Left colon (tissue), 2 donors: ENCODE measurements around the gene PGLYRP3. TPM values are rescaled to one million over a fixed set of nuclear protein-coding genes. Genes with fewer than 3 reads are reported as not detected.
A peak's percentile ranks its signal among the peaks of the same experiment; 100 is the strongest.
"Not testable (repeated sequence)": the region's sequence is repeated elsewhere in the genome, so short reads cannot be mapped to it uniquely, and the experiment has no call there.

Source experiments
- ATAC-seq: fragments of 200-7000 bp; cut with Tn5 transposase; one replicate; pipeline ENCODE4 v1.9.1; 2020; ENCODE audit warnings: mild to moderate bottlenecking, moderate library complexity
- DNase-seq, 2 donors: peaks; one replicate each; pipeline ENCODE4 v3.0.0-alpha.2; 2020
- intact Hi-C, 2 donors: fragments of 100-400 bp; cut with DNase I in 1 of 2; cut with micrococcal nuclease in 1 of 2; formaldehyde crosslinking; loops; one replicate each; pipeline versions ENCODE4 v1.11.2 to v1.14.0; 2022; cut with DNase I, micrococcal nuclease
- total RNA-seq, 2 donors: library from RNA; stranded (reverse); fragmentation: NEBNext Ultra II Directional; extraction: Animal tissue kit (Norgen Biotek cat#: 25700); gene quantifications; one replicate each; pipeline ENCODE4 v1.2.1, GENCODE V29; 2021
- donor health status: DM: no; HTN: no; CAD: no.
- donor health status: DM: yes; HTN: yes; CAD: no.

The PGLYRP3 gene
- total RNA-seq, 2 donors from 2014 or later, result not detected

DNA sequence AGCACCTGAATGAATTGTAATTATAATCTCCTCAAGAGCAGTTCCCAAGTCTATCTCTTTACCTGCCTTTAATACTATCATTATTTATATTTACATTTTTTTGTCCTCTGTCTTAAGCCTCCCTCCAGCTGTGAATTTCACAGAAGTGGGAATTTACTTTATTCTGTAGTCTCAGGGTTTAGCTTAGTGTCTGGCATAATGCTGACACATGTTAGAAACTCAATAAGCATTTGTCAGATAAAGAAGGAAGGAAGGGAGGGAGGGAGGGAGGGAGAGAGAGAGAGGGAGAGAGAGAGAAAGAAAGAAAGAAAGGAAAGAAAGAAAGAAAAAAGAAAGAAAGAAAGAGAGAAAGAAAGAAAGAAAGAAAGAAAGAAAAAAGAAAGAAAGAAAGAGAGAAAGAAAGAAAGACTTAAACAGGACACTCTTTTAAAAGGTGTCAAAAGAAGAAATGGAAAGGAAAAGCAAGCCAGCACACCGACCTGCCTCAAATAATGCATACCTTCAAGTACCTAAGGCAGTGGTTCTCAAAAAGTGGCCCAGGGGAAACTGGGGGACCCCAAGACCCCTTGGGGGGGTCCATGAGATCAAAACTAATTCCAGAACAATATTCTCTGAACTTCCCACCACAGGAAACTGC is 37.7 kb upstream of the PGLYRP3 start:
- DNase-seq, result no peak

GRCh38 chr1:153349363-153350320 is 36.9 kb upstream of the PGLYRP3 start:
- intact Hi-C loops, result loop anchor here (5.0 to 10.0 kb wide), 2 partner anchors 145 to 148 kb away; no protein-coding TSS in a partner anchor
- no peak for ATAC-seq
- DNase-seq, result no peak

More for the DNA sequence above, 37.7 kb upstream of the PGLYRP3 start:
- intact Hi-C loops, result loop anchor here (5.0 to 10.0 kb wide), 2 partner anchors 144 to 147 kb away; no protein-coding TSS in a partner anchor
- ATAC-seq, result no peak

DNA sequence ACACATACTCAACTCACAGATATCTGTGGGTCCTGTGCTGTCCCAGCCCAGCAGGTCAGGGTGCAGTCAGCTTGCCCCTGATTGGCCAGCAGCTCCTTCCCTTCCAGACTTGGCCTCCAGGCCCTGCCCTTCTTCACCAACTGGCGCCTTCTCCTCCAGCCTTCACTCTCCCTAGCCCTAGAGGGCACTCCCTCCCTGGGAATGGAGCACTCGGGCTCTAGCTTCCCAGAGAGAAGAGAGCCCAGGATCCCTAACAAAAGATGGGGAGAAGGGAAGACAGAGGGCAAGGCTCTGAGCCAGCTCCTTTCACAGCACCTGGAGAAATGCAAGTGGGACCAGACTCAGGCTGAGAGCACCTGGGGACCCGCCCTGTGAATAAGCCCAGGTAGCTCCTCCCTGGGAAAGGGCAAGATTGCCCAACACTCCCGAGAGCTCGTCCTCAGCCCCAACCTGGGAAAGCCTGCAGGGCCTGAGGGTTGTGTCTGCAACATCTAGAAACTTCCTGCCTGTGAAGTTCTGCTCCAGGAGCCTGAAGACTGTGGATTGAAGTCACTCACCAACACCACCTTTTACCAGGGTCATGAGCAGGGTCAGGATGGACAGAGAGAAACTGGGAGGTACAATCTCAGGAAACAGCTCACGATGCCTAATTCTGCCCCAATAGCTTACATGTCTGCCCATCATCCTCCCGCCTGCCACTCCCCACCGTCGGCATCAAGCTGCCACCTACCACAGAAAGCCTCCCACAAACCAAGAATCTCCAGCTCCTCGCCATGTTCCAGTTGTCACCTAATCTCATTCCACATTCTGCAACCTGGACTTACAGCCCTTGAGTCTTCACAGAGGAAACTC is 36.0 kb upstream of the PGLYRP3 start, which contains the start of gene PGLYRP4:
Gene PGLYRP4 (minus strand): TSS at position 331 of the 852 bp plus-strand sequence. CDS start 909 bp downstream, outside the sequence.
- no peak for DNase-seq
- peak; percentile 55 for ATAC-seq
- intact Hi-C loops, result no loop called here

- no peak for ATAC-seq
- DNase-seq, result no peak
- intact Hi-C loops, result no loop called here
Observed at GRCh38 chr1:153347856-153348255, 35.1 kb upstream of the PGLYRP3 start.

GRCh38 chr1:153347049-153347448 is 34.3 kb upstream of the PGLYRP3 start:
- DNase-seq, intact Hi-C loops, ATAC-seq: not testable (repeated sequence)

- intact Hi-C loops, result no loop called here
- no peak for ATAC-seq
- no peak for DNase-seq
Observed at GRCh38 chr1:153346077-153346723, 33.4 kb upstream of the PGLYRP3 start.

DNA sequence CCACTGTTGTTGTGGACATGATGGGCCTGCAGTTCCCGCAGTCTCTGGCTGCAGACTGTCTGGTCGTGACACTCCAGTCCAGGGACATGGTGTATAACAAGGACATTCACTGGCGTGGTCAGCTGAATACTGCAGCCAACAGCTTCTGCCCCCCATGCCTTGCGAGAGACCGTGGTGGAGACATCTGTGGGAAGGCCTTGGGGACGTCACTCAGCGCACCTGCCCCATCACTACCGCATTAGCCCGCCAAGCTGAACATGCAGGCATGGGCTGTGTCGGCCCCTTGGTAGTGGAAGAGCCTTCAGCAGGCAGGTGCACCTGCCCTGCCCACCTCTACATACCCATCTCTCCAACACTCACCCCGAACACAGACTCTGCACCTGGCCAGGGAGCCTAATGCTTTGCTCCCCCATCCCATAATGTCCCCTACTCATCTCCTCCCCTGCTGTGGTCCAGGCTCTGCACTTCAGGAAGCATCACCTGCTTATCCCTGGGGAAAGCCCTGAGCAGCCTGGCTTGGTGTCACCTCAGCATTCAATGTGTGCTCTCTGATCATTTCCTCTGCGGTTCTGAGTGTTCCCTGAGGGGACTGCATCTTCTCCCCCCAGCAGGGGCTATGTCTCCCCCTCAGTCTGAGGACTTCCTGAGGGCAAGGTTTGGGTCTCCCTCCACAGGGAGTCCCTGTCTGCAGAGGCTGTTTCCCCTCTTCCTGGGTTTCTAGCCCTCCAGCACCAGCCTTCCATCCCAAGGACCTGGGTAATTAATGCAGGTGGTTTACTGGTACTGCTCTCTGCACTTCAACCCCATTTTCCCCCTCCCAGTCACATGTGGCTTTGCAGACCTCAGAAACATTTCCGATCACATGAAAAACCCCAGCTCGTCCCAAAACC is 32.7 kb upstream of the PGLYRP3 start:
- DNase-seq (no peak), ATAC-seq (no peak)
- intact Hi-C loops, result no loop called here

GRCh38 chr1:153344718-153345025 is 31.9 kb upstream of the PGLYRP3 start:
- no peak for DNase-seq
- intact Hi-C loops, result no loop called here
- peak; percentile 59 for ATAC-seq

DNA sequence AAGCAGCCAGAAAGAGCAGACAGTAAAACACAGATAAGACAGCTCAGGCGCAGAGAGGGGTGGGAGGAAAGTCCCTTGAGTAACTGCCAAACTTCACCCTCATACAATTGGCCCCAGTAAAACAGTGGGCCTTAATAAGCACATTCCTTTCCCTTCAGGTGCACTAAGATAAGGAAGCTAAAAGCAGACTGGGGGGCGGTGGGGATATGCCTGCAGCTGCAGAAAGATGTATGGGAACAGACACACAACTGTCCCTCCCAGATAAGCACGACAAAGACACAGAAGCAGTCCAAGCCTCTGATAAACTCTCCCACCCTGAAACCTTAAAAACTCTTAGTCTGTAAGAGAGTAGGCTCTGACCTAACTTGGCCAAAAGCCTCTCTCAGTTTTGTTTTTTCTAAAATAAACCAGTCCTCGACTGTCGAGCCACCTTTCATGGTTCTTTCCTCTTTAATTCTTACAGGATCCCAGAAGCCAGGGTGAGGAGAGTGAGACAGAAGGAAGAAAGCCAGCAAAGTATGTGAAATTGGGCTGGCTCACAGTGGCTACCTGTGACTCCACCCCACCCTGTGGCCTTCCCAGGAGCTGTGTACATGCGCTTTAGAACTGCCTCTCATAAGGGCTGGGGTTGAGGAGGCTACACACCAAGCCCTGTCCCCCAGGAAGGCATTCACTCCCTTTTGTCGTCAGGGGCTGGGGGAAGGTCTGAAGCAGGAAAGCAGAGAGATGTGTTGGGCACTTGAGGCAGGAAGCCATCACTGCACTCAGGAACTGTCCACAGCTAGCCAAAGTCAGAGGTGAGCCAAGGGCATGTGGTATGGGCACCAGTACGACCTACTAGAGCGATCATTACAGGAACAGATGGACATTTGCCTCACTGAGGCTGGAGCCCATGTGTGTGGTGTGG is 31.3 kb upstream of the PGLYRP3 start:
- intact Hi-C loops, result no loop called here
- no peak for DNase-seq

GRCh38 chr1:153343040-153343681 is 30.4 kb upstream of the PGLYRP3 start:
- intact Hi-C loops, result no loop called here
- DNase-seq, result no peak
- no peak for ATAC-seq

More for the DNA sequence above, 31.3 kb upstream of the PGLYRP3 start:
- ATAC-seq, result no peak

DNA sequence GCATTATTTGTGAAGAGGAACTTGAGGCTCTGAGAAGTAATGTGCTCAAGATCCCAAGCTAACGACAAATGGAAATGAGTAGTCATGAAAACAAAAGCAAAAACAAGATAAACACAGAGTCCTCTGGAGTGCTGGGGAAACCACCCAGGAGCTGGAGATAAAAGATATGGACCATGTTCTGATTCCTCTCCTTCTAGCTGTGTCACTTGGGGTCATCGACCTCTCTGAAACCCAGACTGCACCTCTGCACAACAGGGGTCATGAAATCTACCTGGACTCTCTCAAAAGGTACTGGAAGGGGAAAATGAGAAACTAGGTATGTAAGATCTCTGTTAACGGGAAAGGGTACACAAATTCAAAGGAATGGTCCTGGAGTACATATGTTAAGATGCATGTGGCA is 29.4 kb upstream of the PGLYRP3 start:
- ATAC-seq, result no peak
- intact Hi-C loops, result no loop called here
- DNase-seq, result no peak

DNA sequence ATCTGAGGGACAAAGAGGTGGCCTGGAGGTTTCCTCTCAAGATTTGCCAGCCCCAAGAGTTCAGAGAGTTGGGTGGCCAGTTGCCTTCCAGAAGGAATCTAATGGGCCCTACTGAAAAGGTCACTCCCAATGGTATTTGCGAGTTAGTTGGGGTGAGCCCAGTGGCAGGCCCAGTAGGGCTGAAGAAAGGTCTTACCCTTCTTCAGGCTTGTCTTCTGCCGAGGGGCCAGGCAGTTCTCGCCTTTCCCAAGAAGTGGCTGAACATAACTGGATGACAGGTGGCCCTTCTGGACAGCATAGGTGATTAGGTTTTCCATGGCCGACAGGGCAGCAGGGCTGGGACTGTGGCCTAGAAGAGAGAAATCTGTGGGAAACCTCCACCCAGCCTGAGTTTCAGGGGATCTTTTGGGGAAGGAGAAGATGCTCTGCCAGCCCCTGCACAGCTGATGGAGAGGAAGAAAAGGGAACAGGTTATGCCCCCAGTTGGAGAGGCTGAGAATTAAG is 28.7 kb upstream of the PGLYRP3 start:
- ATAC-seq, result no peak
- no peak for DNase-seq
- intact Hi-C loops, result no loop called here

- DNase-seq (no peak), ATAC-seq (no peak)
Observed at GRCh38 chr1:153340356-153340755, 27.6 kb upstream of the PGLYRP3 start.

GRCh38 chr1:153339802-153340201 is 27.1 kb upstream of the PGLYRP3 start:
- intact Hi-C loops, result no loop called here
- no peak for ATAC-seq
- DNase-seq, result no peak

More at GRCh38 chr1:153340356-153340755, 27.6 kb upstream of the PGLYRP3 start:
- intact Hi-C loops, result no loop called here

DNA sequence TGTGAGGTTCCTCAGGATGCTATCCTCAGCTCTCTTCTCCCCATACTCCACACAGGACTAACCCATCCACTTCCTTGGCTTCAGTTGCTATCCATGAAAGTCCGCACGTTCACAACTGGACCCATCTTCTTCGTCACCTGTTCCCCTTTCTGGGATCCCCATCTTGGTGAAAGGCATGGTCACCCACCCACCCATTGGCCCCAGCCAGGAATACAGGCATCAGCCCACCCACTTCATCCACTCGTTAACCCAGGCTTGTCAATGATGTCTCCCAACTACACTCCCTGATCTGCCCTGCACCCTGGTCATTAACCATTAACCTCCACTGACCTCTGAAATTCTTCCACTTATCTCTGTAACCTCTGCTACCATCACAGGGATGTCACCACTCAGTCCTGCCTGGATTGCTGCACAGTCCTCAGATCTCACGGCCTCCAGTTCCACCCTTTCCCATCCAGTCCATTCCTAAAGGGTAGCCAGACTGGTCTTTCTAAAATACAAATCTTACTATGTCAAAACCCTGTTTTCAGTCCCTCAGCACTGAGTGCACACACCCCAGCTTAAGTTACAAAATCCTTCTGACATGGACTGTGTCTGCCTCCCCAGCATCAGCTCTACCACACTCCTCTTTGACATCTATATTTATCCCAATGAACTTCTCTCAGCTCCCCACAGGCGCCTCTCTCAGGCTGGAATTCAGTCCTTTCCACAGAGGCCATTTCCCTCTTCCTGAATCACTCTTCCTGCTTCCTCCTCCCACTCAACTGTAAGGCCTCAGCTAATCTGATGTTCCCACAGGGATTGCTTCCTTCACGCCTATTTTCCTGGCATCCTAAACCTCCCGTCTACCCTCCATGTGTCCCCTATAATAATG is 25.5 kb upstream of the PGLYRP3 start:
- intact Hi-C loops, result no loop called here
- ATAC-seq (no peak), DNase-seq (no peak)
